B cell (primary cell): ENCODE measurements around the gene ATXN2. TPM values are rescaled to one million over a fixed set of nuclear protein-coding genes. Genes with fewer than 3 reads are reported as not detected.

Experiments used
- ATAC-seq: fragments of 200-7000 bp; cut with Tn5 transposase; one replicate; pipeline ENCODE4 v1.10.0; 2021; ENCODE audit warnings: low read depth, mild to moderate bottlenecking, moderate number of reproducible peaks, moderate library complexity
- CTCF ChIA-PET: fragments of 350-600 bp; sonication (Branson Sonifier 250); formaldehyde crosslinking; loops from one replicate; lab custom pipeline; 2021; ENCODE audit warnings: antibody characterized with exemption, inconsistent platforms; lab: Charles Lee
- POLR2A ChIA-PET: fragments of 350-600 bp; sonication (Branson Sonifier 250); formaldehyde crosslinking; loops from one replicate; lab custom pipeline; 2021; ENCODE audit warnings: antibody characterized with exemption; lab: Charles Lee
- DNase-seq: peaks from one replicate; pipeline ENCODE4 v3.0.0; 2013
- H2AFZ ChIP-seq: 2 replicates; pipeline ENCODE4 v1.6.1; 2012; ENCODE audit warnings: mild to moderate bottlenecking, low read depth, low read length; ENCODE audit not compliant: insufficient read depth, poor library complexity, severe bottlenecking
- H3K27ac ChIP-seq, 2 donors: 1 replicate in 1 of 2; 2 replicates in 1 of 2; pipeline ENCODE4 v1.5.1; 2012 to 2013; ENCODE audit warnings: low read length in 2 of 2, mild to moderate bottlenecking in 2 of 2, moderate library complexity in 1 of 2
- H3K27me3 ChIP-seq, 4 experiments: fragments of 200-600 bp in 1 of 4; sonication (generic) in 1 of 4; replicated peaks in 1 of 4; 1 replicate in 2 of 4; 2 replicates in 2 of 4; pipeline versions ENCODE4 v1.6.1 to v1.7.0; 2013 to 2016; ENCODE audit warnings: low read length in 3 of 4, mild to moderate bottlenecking in 2 of 4, mixed read lengths in 1 of 4, moderate library complexity in 1 of 4; ENCODE audit not compliant: insufficient read depth in 4 of 4, control insufficient read depth in 3 of 4; ENCODE audit errors: control extremely low read depth in 1 of 4
- H3K36me3 ChIP-seq, 2 experiments: replicated peaks in 1 of 2; 1 replicate in 1 of 2; 2 replicates in 1 of 2; pipeline versions ENCODE4 v1.6.1 to v1.7.1; 2013; ENCODE audit warnings: low read length in 1 of 2; ENCODE audit not compliant: insufficient read depth in 2 of 2, control insufficient read depth in 1 of 2; ENCODE audit errors: control extremely low read depth in 1 of 2, extremely low read depth in 1 of 2
- H3K4me1 ChIP-seq, 2 donors: fragments of 200-600 bp in 1 of 2; sonication (generic) in 1 of 2; 1 replicate in 1 of 2; 2 replicates in 1 of 2; pipeline versions ENCODE4 v1.5.1 to v1.6.1; 2013 to 2017; ENCODE audit warnings: low read length in 2 of 2; ENCODE audit not compliant: control insufficient read depth in 2 of 2, insufficient read depth in 2 of 2
- H3K4me2 ChIP-seq: replicated peaks from 2 replicates; pipeline ENCODE3; 2012; ENCODE audit warnings: mild to moderate bottlenecking, low read depth, low read length; ENCODE audit not compliant: poor library complexity, severe bottlenecking
- H3K4me3 ChIP-seq, 5 experiments: fragments of 200-600 bp in 1 of 5; sonication (generic) in 1 of 5; 1 replicate in 3 of 5; 2 replicates in 2 of 5; pipeline versions ENCODE4 v1.5.1 to v1.7.0; 2011 to 2016; ENCODE audit warnings: low read length in 4 of 5, mild to moderate bottlenecking in 4 of 5, low read depth in 2 of 5, control low read depth in 1 of 5, moderate library complexity in 1 of 5; ENCODE audit not compliant: insufficient read depth in 1 of 5; ENCODE audit errors: control extremely low read depth in 1 of 5, extremely low read depth in 1 of 5
- H3K79me2 ChIP-seq: fragments of 200-600 bp; sonication (generic); one replicate; pipeline ENCODE4 v1.6.0; 2016; ENCODE audit warnings: low read length; ENCODE audit not compliant: control insufficient read depth, insufficient read depth
- H3K9ac ChIP-seq: fragments of 200-600 bp; sonication (generic); 2 replicates; pipeline ENCODE4 v1.6.1; 2017; ENCODE audit warnings: mild to moderate bottlenecking, low read length, moderate library complexity
- H3K9me3 ChIP-seq, 3 donors: one replicate each; pipeline versions ENCODE4 v1.6.1 to v1.7.1; 2013; ENCODE audit warnings: low read length in 2 of 3; ENCODE audit not compliant: control insufficient read depth in 2 of 3, insufficient read depth in 1 of 3; ENCODE audit errors: control extremely low read depth in 1 of 3
- H4K20me1 ChIP-seq: 2 replicates; pipeline ENCODE4 v1.6.0; 2012; ENCODE audit warnings: mild to moderate bottlenecking, low read length; ENCODE audit not compliant: insufficient read depth, control insufficient read depth, poor library complexity, severe bottlenecking
- H3K27ac Mint-ChIP-seq: one replicate; pipeline ENCODE4 v1.8.0; 2021; ENCODE audit warnings: mixed read lengths
- H3K27me3 Mint-ChIP-seq: one replicate; pipeline ENCODE4 v1.8.0; 2021; ENCODE audit warnings: mixed read lengths
- H3K4me1 Mint-ChIP-seq: one replicate; pipeline ENCODE4 v1.8.0; 2021; ENCODE audit warnings: mixed read lengths
- H3K4me3 Mint-ChIP-seq: one replicate; pipeline ENCODE4 v1.8.0; 2021; ENCODE audit warnings: mixed read lengths
- H3K9me3 Mint-ChIP-seq: one replicate; pipeline ENCODE4 v1.8.0; 2022; ENCODE audit warnings: mixed read lengths; ENCODE audit not compliant: insufficient read depth
- EZH2 ChIP-seq: IDR thresholded peaks from 2 replicates; pipeline ENCODE4 v1.6.1; 2012; ENCODE audit warnings: borderline replicate concordance, low read depth, mild to moderate bottlenecking, moderate library complexity, low read length; ENCODE audit not compliant: insufficient read depth, poor library complexity, severe bottlenecking
- WGBS: methylation state at CpG from one replicate; pipeline ENCODE4 v1.1.5; 2013; ENCODE audit warnings: missing lambda C conversion rate; ENCODE audit not compliant: insufficient coverage; 5-methylcytosine and 5-hydroxymethylcytosine counted together
- intact Hi-C: fragments of 100-400 bp; cut with micrococcal nuclease; formaldehyde crosslinking; loops from one replicate; pipeline ENCODE4 v1.10.0; 2022
- polyA plus RNA-seq: library from polyadenylated mRNA; depleted of rRNA; stranded (reverse); fragments of >200 nt; gene quantifications from 2 replicates; pipeline ENCODE4 v1.2.3, GENCODE V29; 2012
- total RNA-seq, 2 donors: library from RNA; stranded (reverse); fragments of 120-200 nt in 1 of 2; gene quantifications; 1 replicate in 1 of 2; 2 replicates in 1 of 2; pipeline versions ENCODE4 v1.2.3 to v1.2.4, GENCODE V29; 2013 to 2022
- TF ChIP-seq, protein P1 (sequence below): fragments of 200-600 bp; IDR thresholded peaks from one replicate; pipeline ENCODE4 v1.8.0; 2022; ENCODE audit warnings: antibody characterized with exemption, mild to moderate bottlenecking

The ATXN2 gene
- total and polyA plus RNA-seq, 2 donors (not counting 1 experiment from before 2014, with no cell fraction given) = 28.2 to 83.8 TPM

DNA sequence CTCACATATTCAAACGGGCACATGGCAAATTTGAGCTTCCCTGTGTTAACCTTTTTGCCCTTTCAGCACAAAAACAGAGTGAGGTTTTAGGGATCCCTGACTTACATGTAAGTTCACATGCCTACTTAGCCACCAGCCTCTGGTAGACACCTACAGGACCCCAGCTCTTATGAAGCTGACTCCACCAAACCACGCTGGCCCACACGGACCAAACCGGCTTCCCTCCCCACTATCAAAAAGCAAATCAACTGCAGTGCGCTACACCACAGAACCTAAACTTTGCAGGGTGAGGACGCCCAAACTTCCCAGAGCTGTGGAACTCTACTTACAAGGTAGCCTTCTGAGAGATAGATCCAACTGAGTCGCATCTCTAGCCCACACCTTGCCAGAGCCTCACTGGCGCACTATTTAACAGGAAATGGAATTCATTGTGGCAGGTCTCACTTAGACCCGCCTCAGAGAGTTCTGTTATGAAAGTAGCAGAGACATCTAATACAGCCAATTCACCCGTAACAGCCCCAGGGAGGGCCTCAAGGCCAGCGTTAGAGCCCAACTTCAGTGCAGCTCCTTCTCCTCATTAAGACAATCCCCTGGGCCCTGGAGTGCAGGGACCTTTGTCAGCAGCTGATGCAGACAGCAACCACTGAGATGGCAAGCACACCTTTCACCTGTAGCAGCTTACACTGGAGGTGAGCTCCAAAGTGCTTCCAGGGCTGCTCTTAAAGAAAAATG is 144.2 kb downstream of the ATXN2 start:
- ChIA-PET CTCF (interaction anchor here (1.2 to 42.0 kb wide), 4 partner anchors 9 to 99 kb away, joined by 3 to 1472 read pairs (median 4); partner anchors contain the start of gene SH2B3), POLR2A (interaction anchor here (0.6 to 0.8 kb wide), 2 partner anchors 10 to 814 kb away, joined by 3 to 5 read pairs; no protein-coding TSS in a partner anchor)
- peak overlapping the region in 1 of 2 donors; percentile 17 for H3K27ac ChIP-seq
- Mint-ChIP-seq H3K27ac (peak overlapping the region; percentile 26), H3K9me3 (no peaks in the 10 kb centered on the region), H3K4me1 (peaks cover 10% of the 10 kb centered on the region), H3K4me3 (no peak overlapping the region), H3K27me3 (no peaks in the 10 kb centered on the region)
- no peak overlapping the region for H3K4me2 ChIP-seq
- no peaks in the 10 kb centered on the region for H3K9me3 ChIP-seq
- ATAC-seq (no peak), DNase-seq (no peak)
- no peaks in the 10 kb centered on the region for H3K27me3 ChIP-seq
- intact Hi-C loops = no loop called here
- no peak overlapping the region for H3K9ac ChIP-seq
- TF ChIP-seq, protein P1, sequence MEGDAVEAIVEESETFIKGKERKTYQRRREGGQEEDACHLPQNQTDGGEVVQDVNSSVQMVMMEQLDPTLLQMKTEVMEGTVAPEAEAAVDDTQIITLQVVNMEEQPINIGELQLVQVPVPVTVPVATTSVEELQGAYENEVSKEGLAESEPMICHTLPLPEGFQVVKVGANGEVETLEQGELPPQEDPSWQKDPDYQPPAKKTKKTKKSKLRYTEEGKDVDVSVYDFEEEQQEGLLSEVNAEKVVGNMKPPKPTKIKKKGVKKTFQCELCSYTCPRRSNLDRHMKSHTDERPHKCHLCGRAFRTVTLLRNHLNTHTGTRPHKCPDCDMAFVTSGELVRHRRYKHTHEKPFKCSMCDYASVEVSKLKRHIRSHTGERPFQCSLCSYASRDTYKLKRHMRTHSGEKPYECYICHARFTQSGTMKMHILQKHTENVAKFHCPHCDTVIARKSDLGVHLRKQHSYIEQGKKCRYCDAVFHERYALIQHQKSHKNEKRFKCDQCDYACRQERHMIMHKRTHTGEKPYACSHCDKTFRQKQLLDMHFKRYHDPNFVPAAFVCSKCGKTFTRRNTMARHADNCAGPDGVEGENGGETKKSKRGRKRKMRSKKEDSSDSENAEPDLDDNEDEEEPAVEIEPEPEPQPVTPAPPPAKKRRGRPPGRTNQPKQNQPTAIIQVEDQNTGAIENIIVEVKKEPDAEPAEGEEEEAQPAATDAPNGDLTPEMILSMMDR = no peak
- TF ChIP-seq EZH2 = no peak
- no peaks in the 10 kb centered on the region for H4K20me1 ChIP-seq
- peaks cover 8 to 62% of the 10 kb centered on the region in 2 experiments for H3K36me3 ChIP-seq
- no peaks in the 10 kb centered on the region for H3K79me2 ChIP-seq
- 86% methylated on average over 8 of the region's 11 CpGs for WGBS
- H3K4me3 ChIP-seq = no peak overlapping the region
- H3K4me1 ChIP-seq = peaks cover 0 to 4% of the 10 kb centered on the region in 2 donors
- H2AFZ ChIP-seq = no peak overlapping the region

DNA sequence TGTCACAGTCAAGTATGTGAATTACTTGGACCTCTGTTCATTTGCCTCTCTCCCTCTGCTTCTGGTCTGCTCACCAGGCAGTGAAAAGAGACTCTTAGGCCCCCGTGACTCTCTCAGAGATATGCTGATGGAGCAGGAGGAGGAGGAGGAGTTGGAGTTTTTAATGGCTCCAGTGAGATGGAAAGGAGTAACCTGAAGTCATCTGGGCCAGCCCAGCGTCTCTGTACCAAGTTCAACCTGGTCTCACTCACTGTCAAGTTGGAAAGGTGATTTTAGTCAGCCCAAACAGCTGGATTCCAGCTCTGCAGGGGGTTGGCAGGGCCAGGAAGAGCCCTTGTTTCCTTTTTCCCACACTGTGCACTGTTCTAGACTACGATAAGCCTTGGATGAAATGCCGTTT is 144.8 kb downstream of the ATXN2 start:
- H3K4me1 Mint-ChIP-seq = peaks cover 11% of the 10 kb centered on the region
- no peaks in the 10 kb centered on the region for H3K27me3 Mint-ChIP-seq
- H4K20me1 ChIP-seq = no peaks in the 10 kb centered on the region
- no peaks in the 10 kb centered on the region for H3K79me2 ChIP-seq
- H3K27ac ChIP-seq = no peak overlapping the region
- ATAC-seq (no peak), DNase-seq (no peak)
- H3K9ac ChIP-seq = no peak overlapping the region
- H3K27me3 ChIP-seq = no peaks in the 10 kb centered on the region
- H3K4me3 Mint-ChIP-seq = no peak overlapping the region
- H3K4me2 ChIP-seq = no peak overlapping the region
- ChIA-PET POLR2A (interaction anchor here (0.8 kb wide), 1 partner anchor 9 kb away, joined by 3 read pairs; no protein-coding TSS in a partner anchor), CTCF (interaction anchor here (1.4 to 42.0 kb wide), 3 partner anchors 10 to 73 kb away, joined by 3 to 1472 read pairs (median 4); partner anchors contain the start of gene SH2B3)
- H3K4me3 ChIP-seq = no peak overlapping the region
- intact Hi-C loops = no loop called here
- H3K4me1 ChIP-seq = peaks cover 0 to 8% of the 10 kb centered on the region in 2 donors
- no peak for TF ChIP-seq EZH2
- TF ChIP-seq, protein P1 = no peak
- H3K27ac Mint-ChIP-seq = peak overlapping the region; percentile 26
- no peaks in the 10 kb centered on the region for H3K9me3 ChIP-seq
- 93% methylated on average over 4 of the region's 4 CpGs for WGBS
- H2AFZ ChIP-seq = no peak overlapping the region
- H3K9me3 Mint-ChIP-seq = no peaks in the 10 kb centered on the region
- H3K36me3 ChIP-seq = peaks cover 8 to 66% of the 10 kb centered on the region in 2 experiments
